Stomach (tissue), 4 donors: ENCODE data around the gene SUSD2.

ENCODE experiments used
- CTCF ChIP-seq, 7 experiments: fragments of 450-650 bp in 4 of 7; fragments of 200-600 bp in 3 of 7; sonication (generic) in 3 of 7; IDR thresholded peaks; one replicate each; pipeline ENCODE4 v1.5.1; 2016 to 2019; ENCODE audit warnings: antibody characterized with exemption in 7 of 7, control low read depth in 2 of 7, mild to moderate bottlenecking in 1 of 7
- POLR2A ChIP-seq, 4 donors: fragments of 450-650 bp; IDR thresholded peaks; one replicate each; pipeline ENCODE4 v1.6.1; 2016; ENCODE audit warnings: antibody characterized with exemption in 4 of 4, control low read depth in 2 of 4, mild to moderate bottlenecking in 1 of 4, moderate library complexity in 1 of 4
- POLR2AphosphoS5 ChIP-seq, 3 donors: sonication (generic); formaldehyde crosslinking; IDR thresholded peaks; one replicate each; pipeline ENCODE4 v1.6.1; 2016; ENCODE audit warnings: antibody characterized with exemption in 3 of 3

GRCh38 chr22:24133187-24133965 is 47.9 kb upstream of the SUSD2 start:
- TF ChIP-seq CTCF (IDR thresholded peaks at IDR 0.05) (peak in 3 of 7 experiments; percentile 19 to 24 (median 24)), POLR2A (IDR thresholded peaks at IDR 0.05) (no peak), POLR2AphosphoS5 (IDR thresholded peaks at IDR 0.05) (no peak)
